GM18951 (cell line): ENCODE results near the gene SPEF2.

Experiments
- POLR2A ChIP-seq: IDR thresholded peaks from 4 replicates; pipeline ENCODE4 v1.6.1; 2011; ENCODE audit warnings: mild to moderate bottlenecking; ENCODE audit not compliant: insufficient read length, insufficient read depth; ENCODE audit errors: extremely low read depth
- in situ Hi-C: fragments of 300-500 bp; cut with MboI; formaldehyde crosslinking; loops from one replicate; pipeline ENCODE4 v1.12.0; 2022; ENCODE audit warnings: low sequenced_read_pairs, mixed read lengths, inconsistent platforms; ENCODE audit not compliant: unreplicated experiment

Gene SPEF2

GRCh38 chr5:35617435-35618303, at the start of gene SPEF2:
SPEF2 (plus strand) TSS chr5:35617863; CDS start chr5:35617998, 135 bp downstream.
- in situ Hi-C loops = no loop called here
- TF ChIP-seq POLR2A = no peak

GRCh38 chr5:35575578-35575977, 42.1 kb upstream of the SPEF2 start:
- TF ChIP-seq POLR2A = no peak
- in situ Hi-C loops = no loop called here

GRCh38 chr5:35587419-35587818, 30.2 kb upstream of the SPEF2 start:
- in situ Hi-C loops = no loop called here
- TF ChIP-seq POLR2A = no peak

GRCh38 chr5:35593338-35593737, 24.3 kb upstream of the SPEF2 start:
- TF ChIP-seq POLR2A = no peak
- in situ Hi-C loops = no loop called here

GRCh38 chr5:35598707-35599370, 18.8 kb upstream of the SPEF2 start:
- in situ Hi-C loops = no loop called here

GRCh38 chr5:35600591-35600990, 17.1 kb upstream of the SPEF2 start:
- TF ChIP-seq POLR2A = no peak
- in situ Hi-C loops = no loop called here

More at GRCh38 chr5:35598707-35599370, 18.8 kb upstream of the SPEF2 start:
- no peak for TF ChIP-seq POLR2A

- TF ChIP-seq POLR2A = no peak
- in situ Hi-C loops = no loop called here
Observed at GRCh38 chr5:35608881-35609779, 8.5 kb upstream of the SPEF2 start.

GRCh38 chr5:35617060-35617434, 616 bp upstream of the SPEF2 start:
- TF ChIP-seq POLR2A = no peak
- in situ Hi-C loops = no loop called here

- no peak for TF ChIP-seq POLR2A
- in situ Hi-C loops = no loop called here
Observed at GRCh38 chr5:35618304-35618636, 607 bp downstream of the SPEF2 start.

GRCh38 chr5:35618781-35619180, 1.1 kb downstream of the SPEF2 start:
- in situ Hi-C loops = no loop called here
- TF ChIP-seq POLR2A = no peak

GRCh38 chr5:35622974-35623373, 5.3 kb downstream of the SPEF2 start:
- in situ Hi-C loops = no loop called here
- TF ChIP-seq POLR2A = no peak

- in situ Hi-C loops = no loop called here
- TF ChIP-seq POLR2A = no peak
Observed at GRCh38 chr5:35623991-35624390, 6.3 kb downstream of the SPEF2 start.

GRCh38 chr5:35626108-35626507, 8.4 kb downstream of the SPEF2 start:
- no peak for TF ChIP-seq POLR2A
- in situ Hi-C loops = no loop called here

GRCh38 chr5:35626553-35626952, 8.9 kb downstream of the SPEF2 start:
- TF ChIP-seq POLR2A = no peak
- in situ Hi-C loops = no loop called here

GRCh38 chr5:35634326-35634725, 16.7 kb downstream of the SPEF2 start:
- TF ChIP-seq POLR2A = no peak
- in situ Hi-C loops = no loop called here
